Inferior parietal cortex (tissue), 1 donor: ENCODE data around the gene EPC2.

Experiments
- DNase-seq: peaks from one replicate; pipeline ENCODE4 v3.0.0-alpha.2; 2016; ENCODE audit errors: extremely low spot score

Gene EPC2

GRCh38 chr2:148802448-148803220, 158.1 kb downstream of the EPC2 start:
- DNase-seq: no peak

DNA sequence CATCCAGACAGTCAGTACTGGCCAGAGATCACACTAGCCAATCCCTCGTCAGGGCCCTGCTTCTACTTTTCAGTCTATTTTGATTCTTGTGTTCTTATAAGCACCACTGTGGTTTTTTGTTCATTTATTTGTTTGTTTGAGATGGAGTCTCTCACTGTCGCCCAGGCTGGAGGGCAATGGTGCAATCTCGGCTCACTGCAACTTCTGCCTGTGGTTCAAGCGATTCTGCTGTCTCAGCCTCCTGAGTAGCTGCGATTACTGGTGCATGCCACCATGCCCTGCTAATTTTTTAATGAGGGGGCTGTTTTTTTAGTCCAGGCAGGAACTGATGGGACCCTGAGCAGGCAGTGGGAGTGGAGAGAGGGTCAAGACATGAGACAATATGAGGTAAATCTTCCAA, 165.5 kb downstream of the EPC2 start:
- no peak for DNase-seq

DNA sequence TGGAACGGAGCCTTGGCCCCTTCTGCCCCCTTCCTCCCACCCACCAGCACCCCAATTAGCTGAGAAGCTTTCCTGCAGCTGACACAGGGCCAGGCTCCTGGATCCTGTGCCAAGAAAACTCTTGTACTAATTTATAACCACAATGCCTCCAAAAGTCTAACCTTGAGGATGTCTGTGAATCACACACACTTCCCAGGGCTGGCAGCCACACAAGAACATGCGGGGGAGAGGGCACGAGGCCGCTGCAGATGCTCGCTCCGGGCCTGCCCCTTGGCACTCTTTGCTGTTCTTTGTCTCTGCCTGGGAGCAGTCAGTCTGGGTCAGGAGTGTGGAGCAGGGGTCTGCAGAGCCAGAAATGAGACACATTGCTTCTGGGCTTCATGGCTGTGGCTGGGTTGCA, 167.8 kb downstream of the EPC2 start:
- no peak for DNase-seq

- no peak for DNase-seq
Observed at GRCh38 chr2:148813603-148814065, 169.1 kb downstream of the EPC2 start.

DNA sequence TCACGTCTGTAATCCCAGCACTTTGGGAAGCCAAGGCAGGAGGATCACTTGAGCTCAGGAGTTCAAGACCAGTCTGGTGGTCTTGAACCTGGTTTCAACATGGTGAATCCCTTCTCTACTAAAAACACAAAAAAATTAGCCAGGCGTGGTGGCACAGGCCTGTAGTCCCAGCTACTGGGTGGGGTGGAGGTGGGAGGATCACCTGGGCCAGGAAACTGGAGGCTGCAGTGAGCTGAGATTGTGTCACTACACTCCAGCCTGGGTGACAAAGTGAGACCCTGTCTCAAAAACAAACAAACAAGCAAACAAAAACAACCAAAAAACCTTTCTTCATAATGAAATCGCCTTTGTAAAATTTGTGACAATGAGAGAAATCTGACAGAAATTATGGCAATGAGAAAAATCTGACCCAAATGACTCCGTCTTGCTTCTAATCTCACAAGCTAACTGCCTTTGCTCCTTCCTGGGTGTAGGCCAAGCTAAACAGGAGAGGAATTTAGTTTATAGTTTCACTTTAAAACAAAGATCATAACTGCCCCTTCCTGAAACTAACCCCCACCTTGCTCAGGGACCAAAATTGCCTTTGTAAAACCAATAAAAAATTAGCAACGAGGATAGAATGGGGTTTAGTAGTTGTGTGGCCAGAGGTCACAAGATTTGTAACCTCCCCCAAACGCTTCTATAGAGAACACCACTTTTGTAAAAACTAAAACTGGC, 169.8 kb downstream of the EPC2 start:
- DNase-seq: no peak

- no peak for DNase-seq
Observed at GRCh38 chr2:148814860-148815419, 170.4 kb downstream of the EPC2 start.

- no peak for DNase-seq
Observed at GRCh38 chr2:148816176-148816575, 171.6 kb downstream of the EPC2 start.

- peak; percentile 68 for DNase-seq
Observed at GRCh38 chr2:148817210-148817708, 172.7 kb downstream of the EPC2 start.

DNA sequence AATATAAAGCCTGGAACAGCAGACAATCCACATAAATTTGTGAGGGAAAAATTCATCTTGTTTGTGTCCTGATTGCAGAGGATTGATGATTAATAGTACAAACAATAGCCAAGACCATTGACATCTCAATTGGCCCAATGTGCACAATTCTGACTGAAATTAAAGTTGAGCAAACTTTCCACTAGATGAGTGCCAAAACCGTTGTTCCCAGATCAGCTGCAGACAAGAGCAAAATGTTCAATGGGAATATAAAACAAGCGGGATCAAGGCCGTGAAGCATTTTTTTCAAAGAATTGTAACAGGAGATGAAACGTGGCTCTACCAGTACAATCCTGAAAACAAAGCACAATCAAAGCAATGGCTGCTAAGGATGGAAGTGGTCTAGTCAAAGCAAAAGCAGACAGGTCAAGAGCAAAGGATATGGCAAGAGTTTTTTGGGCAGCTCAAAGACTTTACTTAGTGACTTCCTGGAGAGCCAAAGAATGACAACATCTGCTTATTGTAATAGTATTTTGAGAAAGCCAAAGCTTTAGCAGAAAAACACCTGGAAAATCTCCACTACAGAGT, 174.6 kb downstream of the EPC2 start:
- DNase-seq: no peak

DNA sequence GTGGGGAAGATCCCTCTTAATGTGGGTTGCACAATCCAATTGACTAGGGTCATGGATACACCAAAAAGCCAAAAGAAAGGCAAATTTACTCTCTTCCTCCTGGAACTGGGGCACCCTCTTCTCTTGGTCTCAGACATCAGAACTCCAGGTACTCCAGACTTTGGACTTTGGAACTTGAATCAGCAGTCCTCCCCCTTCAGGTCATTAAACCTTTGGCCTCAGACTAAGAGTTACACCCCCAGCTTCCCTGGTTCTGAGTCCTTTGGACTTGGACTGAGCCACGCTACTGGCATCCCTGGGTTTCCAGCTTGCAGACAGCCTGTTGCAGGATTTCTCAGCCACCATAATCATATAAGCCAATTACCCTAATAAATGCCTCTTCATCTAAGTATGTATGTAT, 179.6 kb downstream of the EPC2 start:
- DNase-seq: no peak

DNA sequence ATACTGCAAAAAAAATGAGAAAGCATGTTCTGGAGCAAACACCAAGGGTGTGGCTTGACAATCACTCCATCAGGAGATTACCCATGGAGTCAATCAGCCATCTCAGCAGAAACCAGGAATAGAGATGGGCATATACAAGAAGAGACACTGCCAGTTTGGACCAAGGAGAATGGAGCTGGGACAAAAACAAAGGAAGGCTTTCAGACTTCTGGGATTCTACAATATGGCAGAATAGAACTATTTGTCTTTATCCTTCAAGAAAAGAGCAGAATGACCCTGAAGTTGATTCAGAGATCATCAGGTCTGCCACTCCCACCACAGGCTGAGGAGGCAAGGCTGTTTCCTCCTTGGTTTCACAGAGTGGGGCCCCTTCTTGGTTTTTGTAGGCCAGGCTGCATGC, 182.2 kb downstream of the EPC2 start:
- DNase-seq: no peak

DNA sequence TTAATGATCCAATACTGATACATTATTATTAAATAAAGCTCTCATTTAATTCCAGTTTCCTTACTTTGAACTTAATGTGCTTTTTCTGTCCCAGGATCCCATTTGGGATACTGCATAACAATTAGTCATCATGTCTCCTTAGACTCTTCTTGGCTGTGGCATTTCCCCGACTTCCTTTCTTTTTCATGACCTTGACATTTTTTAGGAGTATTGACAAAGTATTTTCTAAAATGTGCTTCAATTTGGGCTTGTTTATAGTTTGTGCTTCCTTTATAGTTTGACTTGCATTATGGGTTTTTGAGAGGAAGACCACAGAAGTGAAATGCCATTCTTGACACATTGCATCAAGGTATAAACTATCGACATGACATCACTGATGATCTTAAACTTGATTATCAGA, 184.4 kb downstream of the EPC2 start:
- DNase-seq: no peak

DNA sequence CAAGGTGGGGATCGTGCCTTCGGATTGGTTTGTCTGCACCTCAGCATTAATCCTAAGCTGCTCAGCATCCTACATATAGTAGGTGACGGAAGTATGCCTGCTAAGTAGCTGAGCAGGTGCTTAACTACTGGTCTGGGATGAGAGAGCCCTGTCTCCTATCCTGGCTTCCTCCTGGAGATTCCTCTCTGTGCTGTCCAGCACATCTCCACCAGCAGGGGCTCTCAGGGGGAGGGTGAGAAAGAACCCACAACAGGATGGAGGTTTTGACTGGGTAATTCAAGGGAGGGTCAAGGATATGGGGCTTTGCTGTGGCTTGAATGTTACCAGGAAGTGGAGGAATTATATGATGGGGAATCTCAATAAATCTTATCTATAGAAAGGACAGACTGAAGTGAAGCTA, 185.1 kb downstream of the EPC2 start:
- DNase-seq: no peak

DNA sequence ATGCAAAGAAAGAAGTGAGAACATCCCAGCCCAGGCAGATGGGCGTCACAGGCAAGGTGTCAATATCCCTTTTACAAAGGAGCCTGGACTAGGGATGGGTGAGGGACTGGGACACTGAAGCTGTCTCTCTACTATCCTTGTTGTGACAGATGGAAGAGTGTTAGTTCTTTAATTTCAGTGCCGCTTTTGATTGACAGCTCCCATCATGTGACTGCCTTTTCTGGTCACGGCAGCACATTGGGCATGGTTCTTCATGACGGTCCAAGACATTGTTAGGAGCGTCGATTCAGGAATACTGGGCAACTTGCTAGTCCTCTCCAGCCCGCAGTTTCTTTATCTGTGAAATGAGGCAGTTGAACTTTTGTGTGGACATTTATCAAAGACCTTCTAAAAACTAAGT, 188.1 kb downstream of the EPC2 start:
- DNase-seq: no peak
